CD4-positive, alpha-beta memory T cell (primary cell): ENCODE measurements around the gene VIT. TPM values are rescaled to one million over a fixed set of nuclear protein-coding genes. Genes with fewer than 3 reads are reported as not detected.

ENCODE experiments used
- CTCF ChIA-PET: fragments of 350-600 bp; sonication (Branson Sonifier 250); formaldehyde crosslinking; loops from one replicate; lab custom pipeline; 2021; ENCODE audit warnings: inconsistent platforms; ENCODE audit not compliant: partially characterized antibody; lab: Charles Lee
- POLR2A ChIA-PET: fragments of 350-600 bp; sonication (Branson Sonifier 250); formaldehyde crosslinking; loops from one replicate; lab custom pipeline; 2021; ENCODE audit not compliant: partially characterized antibody; lab: Charles Lee
- DNase-seq, 5 donors: peaks; one replicate each; pipeline versions ENCODE4 v3.0.0 to v3.0.0-alpha.2; 2020 to 2022; ENCODE audit warnings: mixed read lengths in 1 of 5
- H3K27ac ChIP-seq: one replicate; pipeline ENCODE4 v1.7.0; 2013; ENCODE audit warnings: low read depth, low read length
- H3K27me3 ChIP-seq: 2 replicates; pipeline ENCODE4 v1.7.0; 2013; ENCODE audit warnings: mild to moderate bottlenecking, low read length, moderate library complexity; ENCODE audit not compliant: insufficient read depth
- H3K36me3 ChIP-seq: 2 replicates; pipeline ENCODE4 v1.7.0; 2013; ENCODE audit warnings: mild to moderate bottlenecking, low read length, moderate library complexity; ENCODE audit not compliant: insufficient read depth
- H3K4me1 ChIP-seq: 2 replicates; pipeline ENCODE4 v1.7.0; 2013; ENCODE audit warnings: mild to moderate bottlenecking, low read length, moderate library complexity; ENCODE audit not compliant: insufficient read depth
- H3K4me3 ChIP-seq, 2 donors: one replicate each; pipeline ENCODE4 v1.7.0; 2013; ENCODE audit warnings: low read length in 2 of 2, mild to moderate bottlenecking in 1 of 2
- H3K9me3 ChIP-seq, 2 donors: one replicate each; pipeline ENCODE4 v1.7.0; 2013; ENCODE audit warnings: low read length in 2 of 2, control low read depth in 1 of 2; ENCODE audit not compliant: control insufficient read depth in 1 of 2
- H3K27ac Mint-ChIP-seq, 7 donors: one replicate each; pipeline ENCODE4 v1.8.0; 2020 to 2021; ENCODE audit warnings: mixed read lengths in 7 of 7, mild to moderate bottlenecking in 6 of 7, inconsistent platforms in 3 of 7, moderate library complexity in 3 of 7
- H3K27me3 Mint-ChIP-seq, 2 donors: one replicate each; pipeline ENCODE4 v1.8.0; 2020 to 2021; ENCODE audit warnings: mixed read lengths in 2 of 2
- H3K36me3 Mint-ChIP-seq, 2 donors: one replicate each; pipeline ENCODE4 v1.8.0; 2020 to 2021; ENCODE audit warnings: mixed read lengths in 2 of 2, inconsistent platforms in 1 of 2, mild to moderate bottlenecking in 1 of 2
- H3K4me1 Mint-ChIP-seq, 4 donors: one replicate each; pipeline ENCODE4 v1.8.0; 2020 to 2021; ENCODE audit warnings: mixed read lengths in 4 of 4, mild to moderate bottlenecking in 1 of 4
- H3K4me3 Mint-ChIP-seq, 8 donors: one replicate each; pipeline ENCODE4 v1.8.0; 2020 to 2021; ENCODE audit warnings: mixed read lengths in 8 of 8, mild to moderate bottlenecking in 7 of 8, moderate library complexity in 6 of 8, inconsistent platforms in 3 of 8
- H3K9me3 Mint-ChIP-seq, 8 donors: one replicate each; pipeline ENCODE4 v1.8.0; 2020 to 2021; ENCODE audit warnings: mixed read lengths in 8 of 8, mild to moderate bottlenecking in 5 of 8, inconsistent platforms in 3 of 8, moderate library complexity in 1 of 8
- intact Hi-C: fragments of 100-400 bp; cut with micrococcal nuclease; formaldehyde crosslinking; loops from one replicate; pipeline ENCODE4 v1.15.1; 2023
- polyA plus RNA-seq, 2 donors: library from polyadenylated mRNA; unstranded; fragments of 300-500 nt; fragmentation: Illumina TruSeq; gene quantifications; one replicate each; pipeline ENCODE4 v1.2.3, GENCODE V29; 2021
- total RNA-seq, 2 experiments: library from RNA; stranded (reverse); gene quantifications; one replicate each; pipeline ENCODE4 v1.2.3, GENCODE V29; 2021

The VIT gene
- total and polyA plus RNA-seq, 4 experiments from 2014 or later: not detected

DNA sequence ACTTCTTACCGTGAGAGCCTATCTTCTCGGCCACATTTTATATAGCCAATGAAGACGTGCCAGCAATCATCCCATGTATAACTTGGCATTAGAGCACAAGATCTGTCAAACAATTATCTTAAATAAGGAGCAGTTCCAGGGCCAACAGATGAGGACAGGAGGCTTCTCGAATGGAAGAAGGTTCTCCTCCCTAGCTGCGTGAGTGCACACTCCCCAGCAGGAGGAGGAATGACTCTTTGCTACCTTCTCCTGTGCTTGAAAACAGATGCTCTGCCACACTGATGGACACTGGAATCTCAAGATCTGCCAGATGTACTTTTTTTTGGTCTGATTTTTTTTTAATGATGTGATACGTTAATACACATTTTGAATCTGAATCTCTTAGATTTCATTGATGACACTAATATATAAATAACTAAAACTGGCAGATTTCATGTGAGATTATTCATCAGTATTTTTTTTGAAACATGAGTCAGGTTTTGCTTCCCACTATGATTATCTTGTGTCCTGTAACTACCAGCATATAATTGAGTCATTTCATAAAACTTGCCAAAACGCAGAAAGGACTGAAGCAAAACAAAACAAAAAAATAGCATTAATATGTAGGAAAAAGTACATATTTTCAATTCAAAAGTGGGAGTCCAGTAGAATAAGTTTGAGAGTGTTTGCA, 626 bp upstream of the VIT start:
- Histone ChIP-seq H3K9me3 (no peaks in the 10 kb centered on the region), H3K36me3 (no peaks in the 10 kb centered on the region), H3K4me1 (no peaks in the 10 kb centered on the region), H3K4me3 (no peak overlapping the region), H3K27me3 (no peaks in the 10 kb centered on the region), H3K27ac (no peak overlapping the region)
- Mint-ChIP-seq H3K4me3 (no peak overlapping the region), H3K4me1 (no peaks in the 10 kb centered on the region), H3K36me3 (no peaks in the 10 kb centered on the region), H3K27ac (no peak overlapping the region), H3K9me3 (no peaks in the 10 kb centered on the region), H3K27me3 (peaks cover 0 to 17% of the 10 kb centered on the region in 2 donors)
- CTCF ChIA-PET: interaction anchor here (0.7 kb wide), 1 partner anchor 13 kb away, joined by 3 read pairs; no protein-coding TSS in a partner anchor
- POLR2A ChIA-PET: no interaction called here
- intact Hi-C loops: no loop called here
- no peak for DNase-seq

DNA sequence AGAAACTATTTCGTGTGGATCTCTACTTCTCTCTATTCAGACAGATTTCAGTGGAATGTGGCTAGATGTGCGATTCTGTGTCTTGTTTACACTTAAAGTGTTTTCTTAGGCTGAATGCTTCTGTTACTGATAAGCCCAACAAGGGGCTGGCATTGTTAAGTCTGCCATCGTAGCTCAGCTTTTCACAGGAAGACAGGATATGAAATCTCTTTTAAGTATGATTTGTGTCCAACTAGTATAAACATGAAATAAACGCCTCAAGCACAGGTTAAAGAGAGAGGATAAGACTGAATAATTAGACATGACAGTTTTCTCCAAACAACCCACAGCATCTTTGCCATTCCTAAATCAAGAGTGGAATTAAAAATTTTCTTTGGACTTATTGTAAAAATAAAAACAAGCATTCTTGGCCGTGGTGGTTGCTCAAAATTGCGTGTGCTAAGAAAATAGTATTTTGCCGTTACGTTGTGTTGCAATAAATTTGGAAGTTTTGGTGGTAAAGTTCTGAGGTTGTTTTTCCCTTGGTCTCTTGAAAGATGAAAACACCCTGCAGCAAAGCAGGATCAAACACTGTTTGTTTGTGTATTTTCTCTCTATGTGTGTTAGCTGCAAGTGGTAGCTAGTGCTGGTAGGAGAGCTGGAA, 1.0 kb downstream of the VIT start:
- Mint-ChIP-seq H3K9me3 (no peaks in the 10 kb centered on the region), H3K4me1 (no peaks in the 10 kb centered on the region), H3K4me3 (no peak overlapping the region), H3K36me3 (no peaks in the 10 kb centered on the region), H3K27me3 (peaks cover 0 to 9% of the 10 kb centered on the region in 2 donors), H3K27ac (no peak overlapping the region)
- Histone ChIP-seq H3K36me3 (no peaks in the 10 kb centered on the region), H3K27me3 (no peaks in the 10 kb centered on the region), H3K4me1 (no peaks in the 10 kb centered on the region), H3K9me3 (no peaks in the 10 kb centered on the region), H3K27ac (no peak overlapping the region), H3K4me3 (no peak overlapping the region)
- CTCF ChIA-PET: no interaction called here
- POLR2A ChIA-PET: no interaction called here
- no peak for DNase-seq
- intact Hi-C loops: no loop called here

DNA sequence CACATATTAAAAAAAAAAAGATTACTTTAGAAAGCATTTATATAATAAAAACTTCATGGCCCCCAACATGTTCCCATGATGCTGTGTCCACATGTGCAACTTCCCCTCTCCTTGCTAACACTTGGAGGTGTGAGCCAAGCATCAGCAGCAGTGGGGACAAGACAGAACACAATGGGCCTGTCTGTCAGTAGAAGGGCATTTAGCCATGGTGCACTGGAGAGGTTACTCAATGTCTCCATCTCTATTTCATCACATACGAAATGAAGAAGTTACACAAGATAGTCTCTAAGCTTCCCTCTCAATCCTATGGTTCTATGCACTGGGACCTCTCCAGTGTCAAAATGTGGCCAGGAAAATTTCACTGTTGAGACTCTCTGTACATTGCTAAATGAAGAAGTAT, 2.5 kb downstream of the VIT start:
- no peaks in the 10 kb centered on the region for H3K36me3 ChIP-seq
- CTCF ChIA-PET: no interaction called here
- H3K4me1 Mint-ChIP-seq: no peaks in the 10 kb centered on the region
- POLR2A ChIA-PET: no interaction called here
- no peak for DNase-seq
- H3K27ac ChIP-seq: no peak overlapping the region
- no peaks in the 10 kb centered on the region for H3K9me3 ChIP-seq
- H3K9me3 Mint-ChIP-seq: no peaks in the 10 kb centered on the region
- H3K4me3 ChIP-seq: no peak overlapping the region
- no peak overlapping the region for H3K4me3 Mint-ChIP-seq
- no peaks in the 10 kb centered on the region for H3K36me3 Mint-ChIP-seq
- no peak overlapping the region for H3K27ac Mint-ChIP-seq
- intact Hi-C loops: no loop called here
- H3K27me3 ChIP-seq: no peaks in the 10 kb centered on the region
- no peaks in the 10 kb centered on the region for H3K4me1 ChIP-seq
- H3K27me3 Mint-ChIP-seq: peaks cover 0 to 12% of the 10 kb centered on the region in 2 donors

DNA sequence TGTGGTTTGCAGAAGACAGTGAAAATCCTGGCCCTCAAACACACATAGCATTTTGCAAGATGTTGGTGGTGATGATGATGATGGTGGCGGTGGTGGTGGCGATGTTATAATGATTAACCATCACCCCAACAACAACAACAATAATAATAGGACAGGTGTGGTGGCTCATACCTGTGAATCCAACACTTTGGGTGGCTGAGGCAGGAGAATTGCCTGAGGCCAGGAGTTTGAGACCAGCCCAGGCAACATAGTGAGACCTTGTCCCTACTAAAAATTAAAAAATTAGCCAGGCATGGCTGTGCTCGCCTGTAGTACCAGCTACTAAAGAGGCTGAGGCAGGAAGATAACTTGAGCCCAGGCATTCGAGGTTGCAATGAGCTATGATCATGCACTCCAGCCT, 3.8 kb downstream of the VIT start:
- no peaks in the 10 kb centered on the region for H3K9me3 Mint-ChIP-seq
- no peak overlapping the region for H3K4me3 Mint-ChIP-seq
- POLR2A ChIA-PET: no interaction called here
- H3K36me3 Mint-ChIP-seq: no peaks in the 10 kb centered on the region
- no peak overlapping the region for H3K27ac Mint-ChIP-seq
- no peak for DNase-seq
- Histone ChIP-seq H3K9me3 (no peaks in the 10 kb centered on the region), H3K36me3 (no peaks in the 10 kb centered on the region), H3K27me3 (no peaks in the 10 kb centered on the region), H3K27ac (no peak overlapping the region), H3K4me1 (no peaks in the 10 kb centered on the region), H3K4me3 (no peak overlapping the region)
- CTCF ChIA-PET: interaction anchor here (1.3 kb wide), 1 partner anchor 36 kb away, joined by 4 read pairs; no protein-coding TSS in a partner anchor
- intact Hi-C loops: no loop called here
- no peaks in the 10 kb centered on the region for H3K4me1 Mint-ChIP-seq
- H3K27me3 Mint-ChIP-seq: peaks cover 0 to 12% of the 10 kb centered on the region in 2 donors

DNA sequence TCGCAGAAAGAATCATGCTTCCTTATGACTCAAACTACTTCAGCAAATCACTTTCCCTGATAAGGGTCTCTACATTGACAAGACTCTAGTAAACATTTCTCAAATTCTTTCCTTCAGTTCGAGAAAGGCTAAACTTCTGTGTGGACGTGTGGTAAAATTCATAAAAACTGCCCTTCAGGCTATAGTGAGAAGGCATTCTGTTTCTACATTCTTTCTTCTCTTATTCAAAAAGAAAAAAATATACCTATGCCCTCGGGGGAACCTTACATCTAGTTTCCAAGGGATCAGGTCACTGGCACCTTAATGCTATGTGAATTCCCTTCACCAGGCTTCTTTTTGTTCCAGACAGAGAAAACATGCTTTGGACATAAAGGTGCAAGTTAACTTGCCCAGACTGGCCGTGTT, 4.9 kb downstream of the VIT start:
- Mint-ChIP-seq H3K27ac (no peak overlapping the region), H3K27me3 (peaks cover 0 to 12% of the 10 kb centered on the region in 2 donors)

DNA sequence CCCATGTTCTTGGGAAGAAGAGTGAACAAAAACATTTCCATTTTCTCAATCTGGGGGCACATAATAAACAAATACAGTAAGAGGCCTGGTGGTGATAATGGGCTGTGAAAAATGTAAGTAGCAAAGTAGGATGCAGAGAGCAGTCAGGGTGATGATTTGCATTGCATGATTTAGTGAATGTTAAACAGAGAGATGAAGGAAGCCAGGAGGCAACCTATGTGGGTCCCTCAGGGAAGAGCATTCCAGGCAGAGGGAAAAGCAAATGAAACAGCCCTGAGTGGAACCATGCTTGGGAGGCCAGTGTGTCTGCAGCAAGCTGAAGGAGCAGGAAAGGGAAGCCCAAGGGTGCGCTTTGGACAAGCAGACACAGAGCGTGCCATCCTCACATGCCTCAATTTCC, 5.4 kb downstream of the VIT start:
- H3K27me3 Mint-ChIP-seq: peaks cover 0 to 12% of the 10 kb centered on the region in 2 donors
- POLR2A ChIA-PET: no interaction called here

More for the DNA sequence above, 4.9 kb downstream of the VIT start:
- H3K27ac ChIP-seq: no peak overlapping the region
- no peak overlapping the region for H3K4me3 ChIP-seq
- intact Hi-C loops: no loop called here
- Mint-ChIP-seq H3K4me3 (no peak overlapping the region), H3K36me3 (no peaks in the 10 kb centered on the region), H3K9me3 (no peaks in the 10 kb centered on the region), H3K4me1 (no peaks in the 10 kb centered on the region)
- ChIA-PET CTCF (no interaction called here), POLR2A (no interaction called here)
- H3K9me3 ChIP-seq: no peaks in the 10 kb centered on the region
- H3K4me1 ChIP-seq: no peaks in the 10 kb centered on the region
- no peaks in the 10 kb centered on the region for H3K27me3 ChIP-seq
- DNase-seq: no peak
- no peaks in the 10 kb centered on the region for H3K36me3 ChIP-seq

DNA sequence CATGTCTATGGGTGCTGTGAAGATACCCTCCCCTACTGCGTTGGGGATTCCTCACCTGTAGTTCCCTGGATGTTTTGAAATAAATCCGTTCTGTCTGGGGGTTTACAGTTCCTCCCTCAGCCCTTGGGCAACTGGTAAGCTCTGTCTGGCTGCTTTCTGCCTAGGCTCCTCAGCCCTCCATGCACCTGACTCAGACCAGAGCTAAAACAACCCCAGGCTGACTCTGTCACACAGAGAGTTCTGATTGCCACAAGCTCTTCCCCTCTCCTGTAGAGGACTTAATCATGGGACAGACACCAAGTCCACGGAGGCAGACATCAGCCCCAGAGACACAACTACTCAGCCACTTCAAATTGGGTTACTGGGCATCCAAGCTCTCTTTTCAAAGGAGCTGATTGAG, 6.3 kb downstream of the VIT start:
- POLR2A ChIA-PET: no interaction called here
- H3K4me3 ChIP-seq: no peak overlapping the region
- H3K9me3 ChIP-seq: no peaks in the 10 kb centered on the region
- Mint-ChIP-seq H3K27me3 (peaks cover 0 to 10% of the 10 kb centered on the region in 2 donors), H3K36me3 (no peaks in the 10 kb centered on the region), H3K4me3 (no peak overlapping the region), H3K27ac (no peak overlapping the region), H3K9me3 (no peaks in the 10 kb centered on the region), H3K4me1 (no peaks in the 10 kb centered on the region)
- no peaks in the 10 kb centered on the region for H3K27me3 ChIP-seq
- CTCF ChIA-PET: no interaction called here
- H3K4me1 ChIP-seq: no peaks in the 10 kb centered on the region
- no peaks in the 10 kb centered on the region for H3K36me3 ChIP-seq
- H3K27ac ChIP-seq: no peak overlapping the region
- intact Hi-C loops: no loop called here
- no peak for DNase-seq

More for the DNA sequence above, 5.4 kb downstream of the VIT start:
- Mint-ChIP-seq H3K36me3 (no peaks in the 10 kb centered on the region), H3K27ac (no peak overlapping the region), H3K4me3 (no peak overlapping the region), H3K4me1 (no peaks in the 10 kb centered on the region), H3K9me3 (no peaks in the 10 kb centered on the region)
- CTCF ChIA-PET: no interaction called here
- intact Hi-C loops: no loop called here
- Histone ChIP-seq H3K36me3 (no peaks in the 10 kb centered on the region), H3K27me3 (no peaks in the 10 kb centered on the region), H3K4me1 (no peaks in the 10 kb centered on the region), H3K4me3 (no peak overlapping the region), H3K27ac (no peak overlapping the region), H3K9me3 (no peaks in the 10 kb centered on the region)
- no peak for DNase-seq
